ENCODE results near the gene TIGD6.

DNA sequence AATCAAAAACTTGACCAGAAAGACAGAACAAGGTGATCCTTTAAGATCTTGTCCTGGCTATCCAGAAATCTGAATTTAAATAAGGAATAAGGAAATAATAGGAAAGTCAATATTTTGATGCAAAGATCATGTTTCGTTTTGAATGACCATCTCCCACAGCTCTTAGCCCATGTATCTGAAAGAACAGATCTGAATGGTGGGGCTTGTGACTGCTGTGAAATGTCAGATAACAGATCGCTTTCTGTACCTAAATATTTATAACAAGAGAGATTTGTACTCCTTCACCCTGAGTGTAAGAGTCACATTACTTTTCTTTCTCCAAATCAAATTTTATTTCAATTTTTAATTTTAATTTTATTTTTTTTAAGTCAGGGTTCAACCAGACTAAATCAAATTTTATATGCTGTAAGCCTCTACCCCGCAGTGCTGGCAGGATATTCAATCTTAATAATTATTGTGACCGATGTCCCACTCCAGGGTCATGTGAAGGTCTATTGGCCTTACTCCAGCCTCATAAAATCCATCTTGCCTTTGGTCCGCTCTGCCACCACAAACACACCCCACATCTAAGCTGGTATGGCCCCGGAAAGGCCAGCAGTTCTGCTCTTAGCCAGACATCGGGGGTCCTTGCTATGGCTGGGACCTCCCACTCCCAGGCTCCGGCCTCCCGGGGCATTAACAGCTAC lies 46.9 kb downstream of the TIGD6 start:
- TF ChIP-seq CTCF (IDR thresholded peaks at IDR 0.05; ENCODE audit: insufficient read depth, low read depth, low read length), result no peak
- TF ChIP-seq EZH2 (IDR thresholded peaks at IDR 0.05; ENCODE audit: insufficient read depth, low read length), result no peak

Data from astrocyte (in vitro differentiated cells and primary cell).